Activated T-cell treated with anti-CD3 and anti-CD28 coated beads for 1 hour (primary cell): ENCODE measurements around the gene ZNF879.
A peak's percentile ranks its signal among the peaks of the same experiment; 100 is the strongest.

Experiments used
- DNase-seq: peaks from one replicate; pipeline ENCODE4 v3.0.0-alpha.2; 2020; ENCODE audit warnings: low read depth

The ZNF879 gene

DNA sequence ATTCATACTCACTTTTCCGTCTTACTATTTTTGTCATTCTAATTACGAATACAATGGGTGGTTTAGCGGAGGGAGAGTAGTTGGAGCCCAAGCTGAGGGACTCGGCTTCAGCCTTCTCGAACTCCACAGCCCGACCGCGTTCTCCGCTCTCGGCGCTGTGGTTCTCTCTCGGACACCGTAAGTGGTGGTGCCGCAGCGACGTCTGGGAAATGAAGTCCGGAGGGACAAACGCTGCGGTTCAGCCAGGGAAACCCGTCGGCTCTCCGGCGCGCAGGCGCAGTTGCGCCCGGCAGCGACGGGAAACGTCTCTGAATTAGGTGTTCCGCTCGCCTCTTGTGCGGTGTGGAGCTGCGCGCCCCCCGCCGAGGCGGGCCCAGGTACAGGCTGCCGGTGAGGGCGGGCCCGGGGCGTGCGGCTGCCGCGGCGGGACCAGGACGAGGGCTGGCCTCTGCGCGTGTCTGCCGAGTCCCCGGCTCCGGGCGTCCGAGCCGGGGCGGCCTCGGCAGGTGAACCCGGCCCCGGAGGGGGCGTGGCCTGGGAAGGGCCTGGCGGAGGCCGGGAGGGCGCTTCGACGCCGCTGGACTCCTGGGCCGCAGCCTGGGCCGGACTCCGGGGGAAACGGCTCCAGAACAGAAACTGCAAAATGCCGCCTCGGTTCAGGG lies at the start of gene ZNF879:
TSS of gene ZNF879 (plus strand) at position 277 of the 662 bp plus-strand sequence. CDS start 1,201 bp downstream, outside the sequence.
- peak; percentile 90 for DNase-seq

DNA sequence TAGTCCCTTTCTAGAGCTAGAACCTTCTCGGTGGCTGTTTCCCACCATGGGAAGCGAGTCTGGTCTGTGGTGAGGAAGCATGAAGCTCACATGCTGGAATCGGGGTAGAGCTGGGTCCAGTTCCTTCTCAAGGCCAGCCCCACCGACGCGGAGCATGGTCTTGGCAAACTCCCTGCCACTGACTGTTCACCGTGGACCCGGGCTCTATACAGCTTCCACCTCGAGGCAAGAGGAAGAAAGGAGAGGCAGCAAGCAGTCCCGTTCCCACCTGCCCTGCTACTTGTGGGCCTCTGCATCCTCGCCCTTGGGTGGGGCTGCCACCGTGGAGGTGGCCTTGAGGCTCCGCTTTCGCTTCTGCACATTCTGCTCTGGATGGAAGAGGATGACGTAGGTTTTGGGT lies 42.2 kb upstream of the ZNF879 start:
- DNase-seq, result no peak

DNA sequence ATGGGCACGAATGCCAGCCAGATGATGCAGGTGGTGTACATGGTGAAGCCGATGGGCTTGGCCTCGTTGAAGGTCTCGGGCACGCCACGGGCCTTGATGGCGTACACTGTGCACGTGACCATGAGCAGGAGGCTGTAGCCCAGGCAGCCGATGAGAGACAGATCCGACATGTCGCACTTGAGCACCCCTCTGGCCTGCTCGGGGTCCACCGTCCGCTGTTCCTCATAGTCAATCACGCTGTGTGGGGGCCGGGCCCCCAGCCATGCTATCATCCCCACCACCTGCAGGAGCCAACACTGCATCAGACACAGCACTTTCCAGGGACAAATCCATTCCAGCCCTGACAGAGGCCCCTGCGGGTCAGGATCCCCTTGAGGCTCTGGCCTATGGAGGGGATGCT lies 40.7 kb upstream of the ZNF879 start:
- DNase-seq, result no peak

DNA sequence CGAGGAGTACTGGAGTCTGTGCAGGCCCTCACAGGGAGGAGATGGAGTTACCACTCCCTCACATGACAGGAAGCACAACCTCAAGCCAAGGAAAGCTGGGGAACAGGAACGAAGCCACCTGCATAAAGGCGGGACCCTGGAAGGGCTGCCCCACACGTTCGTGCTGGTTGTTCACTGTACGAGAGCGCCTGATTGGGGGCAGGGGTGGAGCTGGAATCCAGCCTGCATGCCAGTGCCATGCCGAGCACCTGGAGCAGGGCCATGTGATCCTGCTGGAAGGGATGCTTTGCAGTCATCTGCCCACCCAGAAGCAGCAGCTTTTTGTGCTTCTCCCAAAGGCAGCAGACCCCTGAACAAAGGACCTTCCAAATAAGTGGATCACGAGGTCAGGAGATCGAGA lies 39.9 kb upstream of the ZNF879 start:
- no peak for DNase-seq

DNA sequence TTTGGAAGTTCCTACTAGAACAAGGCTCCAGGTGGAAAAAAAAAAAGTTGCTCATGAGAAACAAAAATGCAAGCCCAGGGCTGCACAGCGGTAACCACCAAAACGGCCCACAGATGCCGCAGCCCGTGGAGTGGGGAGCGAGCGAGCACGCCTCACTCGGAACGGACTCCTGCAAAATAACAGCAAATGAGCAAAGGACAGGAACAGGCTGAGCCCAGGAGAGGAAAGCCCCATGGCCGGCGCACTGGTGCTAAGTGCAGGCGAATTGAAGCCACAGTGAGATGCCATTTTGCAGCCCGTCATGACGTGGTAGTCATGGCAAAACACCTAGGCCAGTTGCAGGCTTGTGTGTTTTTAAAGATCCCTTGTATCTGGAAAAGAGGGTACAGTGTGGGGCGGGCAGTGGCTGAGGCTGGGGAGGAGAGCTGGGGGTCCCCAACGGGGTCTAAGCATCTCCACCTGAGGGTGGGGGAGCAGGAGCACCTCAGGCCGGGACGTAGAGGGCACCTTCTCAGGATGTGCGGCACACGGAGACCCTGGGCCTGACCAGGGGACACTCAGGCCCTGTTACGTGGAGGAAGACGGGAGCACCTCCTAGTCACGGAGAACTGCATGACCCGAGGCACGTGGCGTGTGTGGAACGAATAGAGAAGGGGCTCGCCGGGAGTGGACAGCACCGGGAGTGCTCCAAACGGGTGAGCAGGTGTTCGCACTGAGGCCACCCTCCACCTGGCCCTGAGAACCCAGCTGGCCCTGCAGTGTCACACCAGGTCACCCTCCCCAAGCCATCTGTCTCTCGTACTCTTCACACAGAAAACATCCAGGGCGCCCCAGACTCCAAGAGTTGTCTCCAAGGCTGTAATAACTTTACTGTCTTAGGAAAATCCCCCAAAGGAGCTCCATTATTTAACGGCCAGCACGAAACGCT lies 39.2 kb upstream of the ZNF879 start:
- DNase-seq, result no peak

DNA sequence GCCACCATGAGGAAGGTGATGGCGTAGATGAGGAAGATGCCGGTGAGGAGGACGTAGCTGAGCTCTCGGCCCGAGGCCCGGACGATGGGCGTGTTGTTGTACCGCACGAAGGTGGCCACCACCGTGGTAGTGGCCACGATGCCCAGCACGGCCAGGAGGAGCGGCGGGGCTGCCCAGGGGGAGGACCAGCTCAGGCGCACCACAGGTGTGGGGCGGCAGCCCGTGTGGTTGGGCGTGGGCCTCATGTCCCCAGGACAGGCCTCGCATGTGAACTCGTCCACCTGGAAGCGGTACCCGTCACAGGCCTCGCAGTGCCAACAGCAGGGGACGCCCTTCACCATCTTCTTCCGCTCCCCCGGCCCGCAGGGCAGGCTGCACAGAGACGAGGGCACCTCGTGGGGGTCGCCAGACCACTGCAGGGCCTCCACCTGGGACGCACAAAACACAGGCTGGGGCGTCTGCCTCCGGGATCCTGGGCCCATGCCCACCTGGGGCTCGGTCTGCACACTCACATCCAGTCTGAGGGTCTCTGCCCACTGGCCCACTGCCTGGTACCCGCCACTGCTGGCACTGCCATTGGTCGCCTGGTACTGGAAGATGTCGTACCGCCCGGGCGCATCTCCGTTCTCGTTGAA lies 37.2 kb upstream of the ZNF879 start:
- DNase-seq, result no peak

DNA sequence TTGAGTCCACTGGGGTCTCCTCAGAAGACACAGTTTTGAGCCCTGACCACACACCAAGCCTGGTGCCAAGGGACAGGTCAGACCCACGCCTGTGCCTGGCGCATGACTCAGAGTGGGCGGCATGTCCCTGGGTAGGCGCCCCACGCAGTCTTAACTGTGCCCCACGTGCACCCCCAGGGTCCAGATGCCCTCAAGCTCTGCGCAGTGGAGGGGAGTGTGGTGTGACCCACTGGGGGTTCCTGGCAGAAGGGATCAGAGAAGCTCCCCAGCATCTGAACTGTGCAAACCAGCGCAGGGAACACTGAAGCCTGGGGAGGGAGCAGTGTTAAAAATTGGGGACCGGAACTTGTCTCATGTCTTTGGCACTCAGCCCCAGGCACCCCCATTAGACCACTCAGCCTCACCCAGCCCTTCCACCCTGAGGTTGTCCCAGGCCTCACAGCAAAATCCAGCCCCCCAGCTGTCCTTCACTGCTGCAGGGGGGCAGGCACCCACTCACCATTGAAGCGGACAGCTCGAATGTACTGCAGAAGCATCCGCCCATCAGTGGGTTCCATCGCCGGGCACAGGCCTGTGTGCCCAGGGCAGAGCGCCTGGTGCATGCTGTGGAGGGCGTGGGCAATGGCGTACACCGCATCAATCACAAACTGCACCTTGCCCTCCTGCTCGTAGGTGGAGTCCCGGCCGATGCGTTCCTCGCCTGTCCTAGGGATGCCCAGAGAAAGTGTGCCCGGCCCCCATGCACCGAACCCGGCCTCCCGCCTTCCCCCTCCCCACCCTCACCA lies 35.0 kb upstream of the ZNF879 start:
- DNase-seq, result no peak

DNA sequence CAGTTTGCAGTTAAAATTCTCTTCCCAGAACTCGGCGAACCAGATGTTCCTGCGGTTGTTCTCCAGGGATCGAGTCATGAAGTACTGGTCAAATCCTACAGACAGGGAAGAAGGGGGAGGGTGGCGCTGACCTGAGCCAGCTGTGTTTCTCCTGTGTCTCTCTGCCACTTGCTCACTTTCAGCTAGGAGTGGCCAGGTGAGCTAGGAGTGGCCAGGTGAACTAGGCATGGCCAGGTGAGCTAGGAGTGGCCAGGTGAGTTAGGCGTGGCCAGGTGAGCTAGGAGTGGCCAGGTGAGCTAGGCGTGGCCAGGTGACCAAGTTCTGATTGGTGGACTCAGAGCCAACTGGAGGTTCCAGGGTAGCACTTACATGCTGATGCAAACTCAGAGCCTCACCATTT lies 34.3 kb upstream of the ZNF879 start:
- DNase-seq, result no peak

DNA sequence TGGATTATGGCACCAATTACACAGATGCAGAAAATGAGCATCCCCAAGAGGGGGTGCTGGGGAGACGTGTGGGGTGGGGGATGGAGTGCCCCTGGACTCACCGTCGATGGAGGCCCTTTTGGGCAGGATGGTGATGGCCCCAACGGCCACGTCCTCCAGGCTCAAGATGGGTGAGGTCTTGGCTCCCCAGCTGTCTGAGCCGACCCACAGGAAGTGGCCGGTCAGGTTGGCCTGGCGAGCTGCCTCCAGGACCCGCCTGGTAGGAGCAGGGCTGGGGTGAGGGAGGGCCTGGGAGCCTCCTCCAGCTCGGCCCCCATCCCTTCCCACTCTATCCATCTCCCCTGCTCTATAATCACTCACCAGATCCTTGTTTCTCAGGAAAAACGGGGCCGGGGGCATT lies 33.1 kb upstream of the ZNF879 start:
- no peak for DNase-seq

DNA sequence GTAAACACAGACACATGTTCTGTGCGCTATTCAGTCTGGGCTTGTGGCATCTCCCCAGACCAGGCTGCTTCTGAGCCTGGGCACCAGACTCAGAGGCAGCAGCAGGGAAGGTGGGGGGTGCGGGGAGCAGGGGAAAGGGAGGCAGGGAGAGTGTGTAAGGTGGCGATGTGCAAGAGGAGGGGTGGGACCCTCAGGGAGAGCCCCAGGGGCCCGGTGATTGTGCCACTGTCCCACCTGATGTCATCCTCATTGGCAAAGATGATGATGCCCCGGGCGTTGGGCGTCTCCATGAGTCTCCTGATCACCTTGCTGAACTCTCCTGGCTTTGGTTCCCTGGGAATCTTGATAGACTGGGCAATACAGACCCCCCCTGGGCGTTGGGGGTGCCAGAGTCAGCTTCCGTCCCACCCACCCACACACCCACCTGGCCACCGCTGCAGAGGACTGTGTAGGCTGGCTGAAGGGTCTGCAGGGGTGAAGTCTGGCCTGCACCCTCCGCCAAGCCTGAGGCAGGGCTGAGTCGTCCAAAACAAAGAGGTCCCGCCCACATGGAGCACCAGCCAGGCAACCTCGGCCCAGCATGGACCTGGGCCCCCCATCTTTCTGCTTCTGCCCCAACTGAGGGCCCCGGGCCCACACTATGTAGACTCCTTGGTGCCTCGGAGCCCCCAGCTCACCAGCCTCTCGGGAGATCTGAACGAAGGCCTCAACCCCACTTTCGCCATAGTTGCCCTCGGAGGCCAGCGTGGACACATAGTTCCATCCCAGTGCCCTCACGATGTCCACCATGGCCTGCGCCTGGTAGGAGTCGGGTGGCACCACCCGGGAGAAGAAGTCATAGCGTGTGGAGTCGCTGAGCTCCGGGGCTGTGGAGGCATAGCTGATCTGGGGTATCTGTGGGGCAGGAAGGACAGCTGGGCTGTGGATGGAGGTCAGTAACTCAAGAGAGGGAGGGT lies 32.1 kb upstream of the ZNF879 start:
- DNase-seq, result no peak

DNA sequence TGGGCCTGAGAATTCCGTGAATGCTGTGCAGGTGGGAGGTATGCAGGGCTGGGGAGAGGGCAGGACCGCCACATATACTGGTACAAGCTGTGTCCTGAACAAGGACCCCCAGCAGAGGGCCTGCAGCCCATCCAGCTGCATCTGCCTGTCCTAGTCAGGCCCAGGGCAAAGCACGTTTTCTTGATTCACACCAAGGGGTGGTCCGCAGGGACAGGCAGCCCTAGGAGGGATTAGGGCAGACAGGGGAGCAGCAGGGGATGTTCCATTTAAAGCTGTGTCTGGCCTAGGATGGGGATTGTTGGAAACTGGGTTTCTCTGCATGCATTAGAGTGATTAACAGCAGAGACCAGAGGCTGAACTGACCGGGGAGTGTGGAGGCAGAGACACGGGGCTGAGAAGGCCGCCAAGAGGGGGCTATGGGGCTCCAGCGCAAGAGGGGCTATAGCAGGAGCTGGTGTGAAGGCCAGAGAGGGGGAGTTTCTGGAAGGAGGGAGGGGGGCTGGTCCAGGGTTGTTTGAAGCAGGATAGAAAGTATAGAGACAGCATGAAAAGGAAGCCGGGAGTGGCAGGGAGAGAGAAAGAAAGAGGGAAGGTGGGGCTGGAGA lies 31.2 kb upstream of the ZNF879 start:
- DNase-seq, result no peak

DNA sequence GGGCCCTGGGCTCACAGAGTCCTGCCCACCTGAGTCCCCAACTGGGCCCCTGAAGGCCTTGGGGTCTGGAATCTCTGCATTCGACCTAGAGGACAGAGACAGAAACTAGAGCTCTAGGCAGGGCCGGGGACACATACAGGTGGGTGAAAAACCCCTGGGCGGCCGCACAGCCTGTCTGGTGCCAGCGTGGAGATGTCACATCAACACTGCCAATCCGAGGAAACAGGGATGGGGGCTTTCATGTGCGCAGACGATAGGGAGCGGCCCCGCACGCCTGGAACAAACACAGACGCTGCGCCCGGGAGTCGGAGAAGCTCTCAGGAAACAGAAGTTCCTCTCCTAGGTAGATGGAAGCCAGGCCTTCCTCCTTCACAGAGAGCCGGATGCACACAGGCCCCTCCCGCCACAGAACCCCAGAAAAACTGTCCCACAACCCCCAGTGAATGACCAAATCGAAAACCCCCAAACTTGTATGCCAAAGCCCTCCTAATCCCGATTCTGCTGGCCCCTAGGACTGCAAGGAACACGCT lies 30.3 kb upstream of the ZNF879 start:
- no peak for DNase-seq

DNA sequence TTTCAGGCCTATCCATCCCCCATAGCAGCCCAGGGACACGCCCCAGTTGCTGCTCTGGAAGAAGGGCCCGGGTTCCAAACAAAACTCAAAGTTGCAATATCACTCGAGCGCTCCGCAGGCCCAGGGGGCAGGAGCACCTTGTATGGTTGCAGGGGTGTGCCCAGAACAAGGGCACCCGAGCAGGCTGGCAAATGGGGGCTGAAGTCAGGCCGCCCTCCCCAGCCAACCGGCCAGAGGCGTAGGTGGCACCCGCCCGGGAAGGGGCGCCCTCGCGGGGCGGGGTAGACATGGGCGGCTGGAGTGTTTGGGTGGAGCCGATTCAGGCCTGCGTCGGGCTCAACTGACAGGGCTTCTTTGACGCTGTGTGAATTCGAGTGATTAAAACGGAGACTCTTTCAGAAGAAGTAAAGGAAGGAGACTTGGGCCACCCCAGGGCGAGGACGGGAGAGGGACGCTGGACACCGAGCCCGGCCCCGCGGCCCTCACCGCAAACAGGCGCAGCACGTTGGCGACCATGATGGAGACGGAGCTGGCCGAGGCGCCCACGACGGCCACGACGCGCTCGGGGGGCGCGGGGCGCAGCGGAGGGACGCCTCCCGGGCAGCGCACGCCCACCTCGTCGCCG lies 29.5 kb upstream of the ZNF879 start:
- DNase-seq, result no peak

DNA sequence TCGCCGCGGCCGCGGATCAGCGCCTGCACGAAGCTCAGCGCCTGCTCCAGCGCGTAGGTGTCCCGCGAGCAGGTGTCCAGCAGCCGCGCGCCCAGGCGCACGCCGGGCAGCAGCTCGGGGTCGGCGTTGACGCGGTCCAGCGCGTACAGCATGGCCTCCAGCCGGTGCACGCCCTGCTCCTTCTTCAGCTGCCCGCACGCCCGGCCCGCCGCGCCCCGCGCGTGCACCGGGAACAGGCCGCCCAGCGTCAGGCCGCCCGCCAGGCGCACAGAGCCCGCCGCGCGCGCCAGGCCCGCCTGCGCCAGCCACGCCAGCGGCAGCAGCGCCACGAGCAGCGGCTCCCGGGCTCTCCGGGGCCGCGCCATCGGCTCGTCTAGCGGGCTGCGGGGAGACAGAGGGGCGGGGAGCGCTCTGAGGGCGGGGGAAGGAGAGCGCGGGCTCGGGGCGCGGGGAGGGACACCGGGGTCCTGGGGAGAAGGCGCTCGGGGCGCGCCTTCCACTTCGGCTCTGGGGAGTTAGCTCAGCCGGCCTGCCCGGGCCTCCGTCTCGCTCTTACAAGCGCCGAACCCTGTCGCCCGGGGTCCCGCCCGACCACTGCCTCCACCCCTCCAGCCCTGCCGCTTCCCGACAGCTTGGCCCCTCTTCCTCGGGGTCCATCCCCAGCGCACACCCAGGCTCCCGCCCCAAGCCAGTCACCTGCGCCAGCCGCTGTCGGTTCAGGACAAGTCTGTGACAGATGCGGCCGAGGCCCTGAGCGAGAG lies 28.8 kb upstream of the ZNF879 start, which contains the start of gene GRM6:
TSS of gene GRM6 (minus strand) at position 741 of the 761 bp plus-strand sequence. CDS start at position 365, 376 bp downstream.
- no peak for DNase-seq

DNA sequence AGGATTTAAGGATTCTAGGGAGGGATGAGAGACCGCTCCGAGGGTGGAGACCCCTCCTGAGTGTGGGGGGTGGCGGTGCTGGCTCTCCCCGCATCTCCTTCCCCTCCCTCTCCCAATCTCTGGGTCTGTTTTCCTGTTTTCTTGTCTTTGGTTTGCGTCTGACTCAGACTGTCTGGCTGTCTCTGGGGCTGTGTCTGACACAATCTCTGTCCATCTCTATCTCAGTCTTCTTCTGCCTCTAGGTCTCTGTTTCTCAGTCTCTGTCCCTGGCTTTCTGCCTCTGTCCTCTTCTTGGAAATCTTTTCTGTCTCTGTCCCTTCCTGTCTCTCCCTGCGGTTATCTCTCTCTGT lies 28.3 kb upstream of the ZNF879 start:
- DNase-seq, result no peak

DNA sequence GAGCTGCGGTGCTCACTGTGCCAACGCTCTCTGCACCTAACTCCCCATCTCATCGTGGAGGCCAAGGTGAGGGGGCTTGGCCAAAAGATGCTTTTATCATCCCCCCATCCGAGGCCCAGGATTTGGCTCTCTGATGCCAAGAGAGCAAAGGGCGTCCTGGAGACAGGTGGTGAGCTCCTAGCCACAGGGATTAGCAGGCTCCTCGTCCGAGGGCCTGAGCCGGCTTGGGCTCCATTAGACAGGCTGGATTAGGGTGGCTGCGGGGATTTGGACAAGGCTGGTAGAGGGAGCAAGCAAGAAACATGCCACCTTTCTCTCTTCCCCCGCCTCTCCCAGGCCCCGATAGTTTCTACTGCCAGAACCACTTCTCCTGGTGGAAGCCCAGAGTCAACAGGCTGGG lies 27.4 kb upstream of the ZNF879 start:
- DNase-seq, result no peak

DNA sequence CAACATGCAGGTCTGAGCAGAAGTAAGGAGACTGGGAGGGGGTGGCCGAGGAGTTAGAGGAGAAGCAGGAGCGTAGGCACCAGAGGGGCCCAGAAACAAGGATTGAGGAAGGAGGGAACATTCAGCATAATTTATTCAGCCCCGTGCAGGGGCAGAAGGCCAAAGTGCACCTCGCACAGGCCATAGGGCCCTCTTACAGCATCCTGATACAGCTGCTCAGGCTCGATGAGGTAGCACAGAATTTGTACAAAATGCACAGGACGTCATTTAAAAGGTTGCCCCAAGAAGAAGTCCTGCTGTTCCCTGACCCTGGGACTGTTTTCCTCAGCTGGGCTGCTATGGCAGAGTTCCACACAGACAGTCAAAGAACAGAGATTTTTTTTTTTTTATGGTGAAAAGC lies 26.4 kb upstream of the ZNF879 start:
- DNase-seq, result no peak

DNA sequence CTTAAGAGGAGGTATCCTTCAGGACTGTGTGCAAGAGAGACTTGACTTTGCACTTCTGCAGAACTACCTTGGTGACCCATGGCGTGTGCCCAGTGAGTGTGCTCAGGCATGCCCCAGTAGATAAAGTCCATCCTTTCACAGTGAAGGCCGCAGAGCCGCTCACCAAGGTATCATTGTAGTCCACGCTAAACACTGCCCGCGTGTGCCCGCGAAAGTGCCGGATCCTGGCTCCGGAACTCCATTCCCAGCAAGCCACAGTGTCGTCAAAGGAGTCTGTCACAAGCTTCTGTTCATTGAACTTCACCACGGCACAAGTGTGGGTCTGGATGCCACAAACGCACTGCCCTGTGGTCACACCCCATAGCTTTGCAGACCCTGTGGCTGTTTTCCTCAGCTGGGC lies 25.2 kb upstream of the ZNF879 start:
- no peak for DNase-seq

DNA sequence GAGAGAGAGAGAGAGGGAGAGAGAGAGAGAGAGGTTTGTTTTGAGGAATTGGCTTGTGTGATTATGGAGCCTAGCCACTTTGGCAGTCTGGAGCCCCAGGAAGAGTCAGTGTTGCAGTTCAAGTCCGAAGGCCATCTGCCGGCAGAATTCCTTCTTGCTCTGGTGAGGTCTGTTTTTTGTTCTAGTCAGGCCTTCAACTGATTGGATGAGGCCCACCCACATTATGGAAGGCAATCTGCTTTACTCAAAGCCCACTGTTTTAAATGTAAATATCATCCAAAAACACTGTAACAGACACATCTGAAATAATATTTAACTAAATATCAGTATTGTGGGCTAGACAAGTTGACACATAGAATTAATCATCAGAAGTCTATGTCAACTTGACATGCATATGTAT lies 17.0 kb upstream of the ZNF879 start:
- DNase-seq, result no peak
